KMS-11 (cell line): ENCODE results near the gene CCNG1.

Experiments used
- H2AFZ ChIP-seq: fragments of 200-600 bp; sonication (generic); 2 replicates; pipeline ENCODE4 v1.6.1; 2016; ENCODE audit warnings: antibody characterized with exemption, mixed run types, low read depth
- H3K27ac ChIP-seq: fragments of 200-600 bp; sonication (generic); 2 replicates; pipeline ENCODE4 v1.6.1; 2016; ENCODE audit warnings: mild to moderate bottlenecking, mixed run types
- H3K27me3 ChIP-seq: fragments of 200-600 bp; sonication (generic); 2 replicates; pipeline ENCODE4 v1.6.1; 2017; ENCODE audit warnings: mild to moderate bottlenecking, low read depth, mixed run types, moderate library complexity; ENCODE audit not compliant: insufficient read depth
- H3K36me3 ChIP-seq: fragments of 200-600 bp; sonication (generic); 2 replicates; pipeline ENCODE4 v1.6.1; 2017; ENCODE audit warnings: mild to moderate bottlenecking, mixed run types; ENCODE audit not compliant: insufficient read depth
- H3K4me1 ChIP-seq: fragments of 200-600 bp; sonication (generic); 2 replicates; pipeline ENCODE4 v1.6.1; 2016; ENCODE audit warnings: mild to moderate bottlenecking, low read depth, mixed run types; ENCODE audit not compliant: poor library complexity, severe bottlenecking
- H3K4me2 ChIP-seq: fragments of 200-600 bp; sonication (generic); 2 replicates; pipeline ENCODE4 v1.7.0; 2016; ENCODE audit warnings: mild to moderate bottlenecking, mixed run types
- H3K4me3 ChIP-seq: fragments of 200-600 bp; sonication (generic); IDR thresholded peaks from 2 replicates; pipeline ENCODE4 v1.6.1; 2017; ENCODE audit warnings: low read depth, low read length, mixed read lengths; ENCODE audit not compliant: insufficient read depth
- H3K79me2 ChIP-seq: fragments of 200-600 bp; sonication (generic); 2 replicates; pipeline ENCODE4 v1.6.1; 2016; ENCODE audit warnings: low read depth, mixed run types; ENCODE audit not compliant: insufficient read depth
- H3K9ac ChIP-seq: fragments of 200-600 bp; sonication (generic); 2 replicates; pipeline ENCODE4 v1.6.1; 2016; ENCODE audit warnings: mild to moderate bottlenecking, mixed run types
- H4K20me1 ChIP-seq: fragments of 200-600 bp; sonication (generic); 2 replicates; pipeline ENCODE4 v1.6.1; 2016; ENCODE audit warnings: mild to moderate bottlenecking, mixed run types; ENCODE audit not compliant: insufficient read depth
- CTCF ChIP-seq: fragments of 200-600 bp; sonication (generic); conservative IDR thresholded peaks from 2 replicates; pipeline ENCODE4 v1.6.1; 2017; ENCODE audit warnings: low read depth, mild to moderate bottlenecking, antibody characterized with exemption, low read length, moderate library complexity, mixed read lengths

Gene CCNG1

GRCh38 chr5:163436515-163436914 is 880 bp upstream of the CCNG1 start:
- H3K27ac ChIP-seq = peak overlapping the region; percentile 77; the same call in 1 of the 2 replicates
- peaks cover 26% of the 10 kb centered on the region for H3K4me1 ChIP-seq
- peak overlapping the region; percentile 82 for H3K4me2 ChIP-seq

GRCh38 chr5:163437011-163437308 is 435 bp upstream of the CCNG1 start:
- Histone ChIP-seq H3K4me1 (peaks cover 31% of the 10 kb centered on the region), H3K27ac (peak overlapping the region; percentile 77; the same call in 1 of the 2 replicates), H3K9ac (peak overlapping the region; percentile 14; the same call in 1 of the 2 replicates), H3K4me2 (peak overlapping the region; percentile 82), H3K27me3 (no peaks in the 10 kb centered on the region), H3K36me3 (peaks cover 3% of the 10 kb centered on the region; the same call in 1 of the 2 replicates), H3K4me3 (no peak overlapping the region), H2AFZ (peak overlapping the region; percentile 27; the same call in 1 of the 2 replicates), H4K20me1 (no peaks in the 10 kb centered on the region), H3K79me2 (peaks cover 43% of the 10 kb centered on the region)
- no peak for TF ChIP-seq CTCF

More at GRCh38 chr5:163436515-163436914, 880 bp upstream of the CCNG1 start:
- H3K4me3 ChIP-seq = no peak overlapping the region
- H3K79me2 ChIP-seq = peaks cover 38% of the 10 kb centered on the region
- H3K27me3 ChIP-seq = no peaks in the 10 kb centered on the region
- H3K9ac ChIP-seq = peak overlapping the region; percentile 14; the same call in 1 of the 2 replicates
- H3K36me3 ChIP-seq = no peaks in the 10 kb centered on the region; the same call in 1 of the 2 replicates
- no peaks in the 10 kb centered on the region for H4K20me1 ChIP-seq
- no peak for TF ChIP-seq CTCF
- H2AFZ ChIP-seq = peak overlapping the region; percentile 27; the same call in 1 of the 2 replicates

GRCh38 chr5:163439092-163439425 is 1.7 kb downstream of the CCNG1 start:
- Histone ChIP-seq H3K27ac (peak overlapping the region; percentile 77), H3K79me2 (peaks cover 44% of the 10 kb centered on the region), H3K36me3 (peaks cover 12% of the 10 kb centered on the region; the same call in 1 of the 2 replicates), H2AFZ (no peak overlapping the region), H3K4me1 (peaks cover 31% of the 10 kb centered on the region), H3K9ac (peak overlapping the region; percentile 62), H3K4me3 (no peak overlapping the region), H3K27me3 (no peaks in the 10 kb centered on the region), H3K4me2 (peak overlapping the region; percentile 95), H4K20me1 (no peaks in the 10 kb centered on the region)
- TF ChIP-seq CTCF = no peak

GRCh38 chr5:163440954-163441353 is 3.6 kb downstream of the CCNG1 start:
- no peak overlapping the region for H3K27ac ChIP-seq
- H3K36me3 ChIP-seq = peaks cover 12% of the 10 kb centered on the region; the same call in 1 of the 2 replicates
- peaks cover 44% of the 10 kb centered on the region for H3K79me2 ChIP-seq
- H3K9ac ChIP-seq = no peak overlapping the region
- no peaks in the 10 kb centered on the region for H4K20me1 ChIP-seq
- peak overlapping the region; percentile 95 for H3K4me2 ChIP-seq
- TF ChIP-seq CTCF = no peak
- no peaks in the 10 kb centered on the region for H3K27me3 ChIP-seq
- H2AFZ ChIP-seq = no peak overlapping the region
- H3K4me1 ChIP-seq = peaks cover 31% of the 10 kb centered on the region
- H3K4me3 ChIP-seq = no peak overlapping the region
